ENCODE results near the gene SRRD. TPM values are rescaled to one million over a fixed set of nuclear protein-coding genes. Genes with fewer than 3 reads are reported as not detected.
"Not testable (repeated sequence)": the region's sequence is repeated elsewhere in the genome, so short reads cannot be mapped to it uniquely, and the experiment has no call there.

The SRRD gene, protein sequence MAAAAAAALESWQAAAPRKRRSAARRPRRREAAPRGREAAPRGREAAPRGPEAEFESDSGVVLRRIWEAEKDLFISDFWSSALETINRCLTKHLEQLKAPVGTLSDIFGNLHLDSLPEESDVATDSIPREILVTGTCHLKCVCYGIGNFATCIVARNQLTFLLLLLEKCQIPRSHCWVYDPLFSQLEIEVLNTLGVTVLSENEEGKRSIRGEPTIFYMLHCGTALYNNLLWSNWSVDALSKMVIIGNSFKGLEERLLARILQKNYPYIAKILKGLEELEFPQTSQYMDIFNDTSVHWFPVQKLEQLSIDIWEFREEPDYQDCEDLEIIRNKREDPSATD
- 26.4 and 32.0 TPM in 2 replicates for total RNA-seq

DNA sequence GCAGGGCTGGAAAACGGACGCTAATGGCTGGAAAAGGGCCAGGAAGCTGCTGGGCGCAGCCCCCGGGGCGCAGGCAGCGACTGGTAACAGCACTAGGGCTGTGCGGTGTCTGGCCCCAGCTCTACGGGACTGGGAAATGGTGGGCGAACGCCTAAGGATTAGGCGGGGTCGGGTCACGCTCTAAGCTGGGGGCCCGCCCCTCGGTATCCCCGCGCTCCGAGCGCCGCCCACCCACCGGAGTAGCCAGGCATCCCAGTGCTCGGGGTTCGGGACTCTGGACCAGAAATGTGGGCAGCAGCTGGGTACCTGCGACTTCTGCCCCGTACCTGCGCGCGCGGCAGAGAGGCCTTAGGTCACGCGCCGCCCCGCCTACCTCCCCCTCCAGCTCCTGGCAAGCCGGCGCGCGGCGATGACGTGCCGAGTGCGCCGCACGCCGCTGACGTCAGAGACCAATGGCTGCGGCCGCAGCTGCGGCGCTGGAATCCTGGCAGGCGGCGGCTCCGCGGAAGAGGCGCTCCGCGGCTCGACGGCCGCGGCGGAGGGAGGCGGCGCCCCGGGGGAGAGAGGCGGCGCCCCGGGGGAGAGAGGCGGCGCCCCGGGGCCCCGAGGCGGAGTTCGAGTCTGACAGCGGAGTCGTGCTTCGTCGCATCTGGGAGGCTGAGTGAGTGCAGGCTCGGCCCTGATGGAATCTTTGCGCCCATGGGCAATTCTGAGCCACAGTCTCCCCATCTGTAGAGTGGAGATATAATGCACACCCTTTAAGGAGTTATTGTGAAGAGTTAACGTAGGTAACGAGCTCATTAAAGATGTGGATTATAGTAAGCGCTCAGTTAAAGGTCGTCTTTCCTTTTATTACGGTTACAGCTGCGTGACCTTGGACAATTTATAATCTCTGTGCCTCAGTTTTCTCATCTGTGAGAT is at the start of gene SRRD, which contains the start of gene HPS4:
Gene SRRD, plus strand, starts transcription at position 439 of the 921 bp plus-strand sequence. Its CDS starts 14 bp downstream, at position 453.
Gene HPS4, minus strand, starts transcription at position 345 of the 921 bp plus-strand sequence. CDS start 2,021 bp downstream, outside the sequence.
- Mint-ChIP-seq H3K4me1 (peaks cover 67% of the 10 kb centered on the region), H3K4me3 (peak within 1 kb of the TSS; percentile 91), H3K36me3 (ENCODE audit: low read depth) (peaks cover 34% of the 10 kb centered on the region), H3K27ac (peak within 1 kb of the TSS; percentile 94), H3K9me3 (no peaks in the 10 kb centered on the region), H3K27me3 (no peaks in the 10 kb centered on the region)
- ChIA-PET POLR2A (interaction anchor here (0.6 to 4.0 kb wide), 24 partner anchors 10 to 1928 kb away, joined by 3 to 37 read pairs (median 5); partner anchors contain the start of genes PITPNB, SNRPD3 and TFIP11), CTCF (interaction anchor here (0.9 to 2.3 kb wide), 4 partner anchors 19 to 184 kb away, joined by 3 to 9 read pairs (median 4); no protein-coding TSS in a partner anchor)
- TF ChIP-seq, protein P1, sequence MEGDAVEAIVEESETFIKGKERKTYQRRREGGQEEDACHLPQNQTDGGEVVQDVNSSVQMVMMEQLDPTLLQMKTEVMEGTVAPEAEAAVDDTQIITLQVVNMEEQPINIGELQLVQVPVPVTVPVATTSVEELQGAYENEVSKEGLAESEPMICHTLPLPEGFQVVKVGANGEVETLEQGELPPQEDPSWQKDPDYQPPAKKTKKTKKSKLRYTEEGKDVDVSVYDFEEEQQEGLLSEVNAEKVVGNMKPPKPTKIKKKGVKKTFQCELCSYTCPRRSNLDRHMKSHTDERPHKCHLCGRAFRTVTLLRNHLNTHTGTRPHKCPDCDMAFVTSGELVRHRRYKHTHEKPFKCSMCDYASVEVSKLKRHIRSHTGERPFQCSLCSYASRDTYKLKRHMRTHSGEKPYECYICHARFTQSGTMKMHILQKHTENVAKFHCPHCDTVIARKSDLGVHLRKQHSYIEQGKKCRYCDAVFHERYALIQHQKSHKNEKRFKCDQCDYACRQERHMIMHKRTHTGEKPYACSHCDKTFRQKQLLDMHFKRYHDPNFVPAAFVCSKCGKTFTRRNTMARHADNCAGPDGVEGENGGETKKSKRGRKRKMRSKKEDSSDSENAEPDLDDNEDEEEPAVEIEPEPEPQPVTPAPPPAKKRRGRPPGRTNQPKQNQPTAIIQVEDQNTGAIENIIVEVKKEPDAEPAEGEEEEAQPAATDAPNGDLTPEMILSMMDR (IDR thresholded peaks at IDR 0.05) = no peak
- ATAC-seq (ENCODE audit: low read depth) (peak; percentile 80), DNase-seq (peak; percentile 98)
- intact Hi-C loops (cut with micrococcal nuclease) = loop anchor here (1.0 to 5.0 kb wide), 4 partner anchors 29 to 1319 kb away; partner anchors contain the start of genes ASPHD2, MN1 and TFIP11

DNA sequence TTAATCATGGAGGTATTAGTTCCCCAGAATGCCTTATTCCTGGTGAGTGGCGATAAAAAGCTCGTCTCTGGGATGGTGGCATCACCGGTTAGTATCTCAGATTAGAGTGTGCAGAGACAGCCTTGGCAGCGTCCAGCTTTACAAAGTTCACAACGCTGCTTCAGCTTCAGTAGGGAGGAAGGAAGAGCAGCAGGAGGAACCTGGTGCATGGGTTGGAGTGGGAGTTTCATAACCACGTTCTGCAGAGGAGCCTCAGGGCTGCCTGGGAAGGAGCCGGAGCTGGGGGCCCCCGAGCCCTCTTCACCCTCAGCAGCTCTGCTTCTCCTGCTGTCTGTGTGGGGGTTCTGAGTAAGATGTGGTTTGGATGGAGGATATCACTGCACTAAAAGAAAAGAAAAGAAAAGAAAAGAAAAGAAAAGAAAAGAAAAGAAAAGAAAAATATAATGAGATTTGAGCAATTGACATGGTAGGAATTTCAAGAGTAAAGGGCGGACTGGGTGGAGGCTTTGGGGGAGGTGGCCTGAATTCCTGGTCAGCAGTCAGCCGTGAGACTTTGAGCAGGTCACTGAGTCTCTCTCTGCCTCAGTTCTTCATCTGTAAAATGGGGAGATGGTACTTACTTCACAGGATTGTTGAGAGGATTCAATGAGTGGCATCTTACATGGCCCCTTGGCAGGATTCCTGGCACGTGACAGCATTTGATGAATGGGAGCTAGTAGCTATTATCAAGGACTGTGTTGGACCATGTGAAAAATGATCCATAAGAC is 48.2 kb upstream of the SRRD start:
- H3K4me1 Mint-ChIP-seq = peaks cover 58% of the 10 kb centered on the region
- no peak overlapping the region for H3K27ac Mint-ChIP-seq
- TF ChIP-seq, protein P1 (IDR thresholded peaks at IDR 0.05) = no peak
- ATAC-seq (ENCODE audit: low read depth) (no peak), DNase-seq (no peak)
- ChIA-PET CTCF (interaction anchor here (0.5 to 1.0 kb wide), 2 partner anchors 25 to 41 kb away, joined by 3 to 4 read pairs; no protein-coding TSS in a partner anchor), POLR2A (no interaction called here)
- H3K36me3 Mint-ChIP-seq (ENCODE audit: low read depth) = peaks cover 55% of the 10 kb centered on the region
- no peaks in the 10 kb centered on the region for H3K9me3 Mint-ChIP-seq
- intact Hi-C loops (cut with micrococcal nuclease) = no loop called here
- no peaks in the 10 kb centered on the region for H3K27me3 Mint-ChIP-seq
- H3K4me3 Mint-ChIP-seq = no peak overlapping the region

DNA sequence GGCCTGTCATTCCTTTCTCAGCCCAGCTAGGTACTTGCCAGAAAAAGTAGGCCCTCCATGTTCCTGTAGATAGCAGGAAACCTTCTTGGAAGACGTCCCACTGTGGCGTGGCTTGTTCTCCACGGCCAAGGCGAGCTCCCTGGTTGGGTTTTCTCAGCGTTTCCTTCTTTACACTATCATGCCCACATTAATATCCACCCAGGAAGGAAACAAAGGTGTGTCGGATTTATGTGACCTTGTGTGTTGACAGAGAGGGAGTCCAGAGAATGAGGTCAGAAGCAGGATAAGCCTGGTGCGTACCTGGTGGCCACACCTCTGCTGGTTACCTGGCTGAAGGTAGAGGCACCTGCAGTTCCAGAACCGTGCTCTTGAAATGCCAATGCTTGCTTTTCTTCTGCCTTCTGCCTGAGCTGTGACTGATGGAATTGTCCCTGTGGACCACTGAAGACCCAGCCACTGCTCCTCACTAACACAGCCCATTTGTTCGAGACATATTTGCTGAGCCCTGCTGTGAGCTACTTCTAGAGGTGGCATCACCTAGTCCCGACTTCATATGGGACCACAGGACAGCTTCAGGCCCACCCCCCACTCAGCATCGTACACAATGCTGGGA is 46.7 kb upstream of the SRRD start:
- ChIA-PET POLR2A (no interaction called here), CTCF (no interaction called here)
- peaks cover 50% of the 10 kb centered on the region for H3K4me1 Mint-ChIP-seq
- ATAC-seq (ENCODE audit: low read depth) (no peak), DNase-seq (no peak)
- no peak overlapping the region for H3K27ac Mint-ChIP-seq
- peaks cover 53% of the 10 kb centered on the region for H3K36me3 Mint-ChIP-seq (ENCODE audit: low read depth)
- intact Hi-C loops (cut with micrococcal nuclease) = no loop called here
- H3K4me3 Mint-ChIP-seq = no peak overlapping the region
- no peaks in the 10 kb centered on the region for H3K27me3 Mint-ChIP-seq
- TF ChIP-seq, protein P1 (IDR thresholded peaks at IDR 0.05) = no peak
- H3K9me3 Mint-ChIP-seq = no peaks in the 10 kb centered on the region

DNA sequence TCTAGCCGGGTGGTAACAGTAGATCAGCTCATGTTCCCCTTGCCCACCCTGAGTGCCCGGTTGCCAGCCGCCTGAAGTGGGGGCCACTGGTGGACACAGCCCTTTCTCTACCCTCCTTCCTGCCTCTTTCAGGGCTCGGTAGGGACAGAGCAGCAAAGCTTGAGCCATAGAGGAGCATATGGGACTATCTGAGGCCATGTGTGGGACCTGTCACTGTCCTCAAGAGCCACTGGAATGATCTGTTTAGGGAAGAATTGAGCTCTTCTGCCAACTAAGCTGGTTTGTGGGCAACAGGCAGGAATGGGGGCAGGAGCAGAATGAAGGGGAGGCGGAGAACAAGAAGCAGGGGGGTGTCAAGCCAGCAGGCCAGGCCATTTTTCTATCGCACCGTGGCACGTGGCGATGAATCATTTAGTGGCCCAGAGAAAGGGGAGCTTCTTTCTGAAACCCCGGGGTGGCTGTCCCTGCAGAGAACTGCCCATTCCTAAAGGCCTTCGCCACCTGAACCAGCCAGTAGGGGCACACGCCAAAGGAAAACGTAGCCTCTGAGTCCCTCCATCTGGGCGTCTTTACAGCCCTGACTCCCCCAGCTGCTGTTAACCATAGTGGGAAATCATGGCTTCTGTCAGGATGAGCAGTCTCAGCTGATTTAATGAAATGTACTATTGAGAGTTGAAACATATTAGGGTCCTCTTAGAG is 45.8 kb upstream of the SRRD start:
- intact Hi-C loops (cut with micrococcal nuclease) = no loop called here
- ChIA-PET CTCF (interaction anchor here (0.7 kb wide), 1 partner anchor 22 kb away, joined by 3 read pairs; no protein-coding TSS in a partner anchor), POLR2A (no interaction called here)
- no peak overlapping the region for H3K27ac Mint-ChIP-seq
- ATAC-seq (ENCODE audit: low read depth) (no peak), DNase-seq (no peak)
- H3K9me3 Mint-ChIP-seq = no peaks in the 10 kb centered on the region
- H3K27me3 Mint-ChIP-seq = no peaks in the 10 kb centered on the region
- H3K4me1 Mint-ChIP-seq = peaks cover 50% of the 10 kb centered on the region
- TF ChIP-seq, protein P1 (IDR thresholded peaks at IDR 0.05) = no peak
- no peak overlapping the region for H3K4me3 Mint-ChIP-seq
- H3K36me3 Mint-ChIP-seq (ENCODE audit: low read depth) = peaks cover 58% of the 10 kb centered on the region

DNA sequence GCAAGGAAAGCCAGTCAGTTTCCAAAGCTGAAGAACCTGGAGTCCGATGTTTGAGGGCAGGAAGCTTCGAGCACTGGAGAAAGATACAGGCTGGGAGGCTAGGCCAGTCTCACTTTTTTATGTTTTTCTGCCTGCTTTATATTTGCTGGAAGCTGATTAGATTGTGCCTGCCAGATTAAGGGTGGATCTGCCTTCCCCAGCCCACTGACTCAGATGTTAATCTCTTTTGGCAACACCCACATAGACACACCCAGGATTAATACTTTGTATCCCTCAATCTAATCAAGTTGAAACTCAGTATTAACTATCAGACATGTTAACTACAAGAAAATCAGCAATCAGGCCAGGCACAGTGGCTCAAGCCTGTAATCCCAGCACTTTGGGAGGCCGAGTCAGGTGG is 44.9 kb upstream of the SRRD start:
- ATAC-seq (ENCODE audit: low read depth); intact Hi-C loops (cut with micrococcal nuclease); POLR2A ChIA-PET; H3K9me3 Mint-ChIP-seq; H3K27me3 Mint-ChIP-seq; DNase-seq; H3K27ac Mint-ChIP-seq; H3K4me3 Mint-ChIP-seq: not testable (repeated sequence)
- CTCF ChIA-PET = interaction anchor here (1.6 kb wide), 1 partner anchor 21 kb away, joined by 3 read pairs; no protein-coding TSS in a partner anchor
- Mint-ChIP-seq H3K4me1 (peaks cover 40% of the 10 kb centered on the region), H3K36me3 (ENCODE audit: low read depth) (peaks cover 59% of the 10 kb centered on the region)

Measured in activated B cell treated with CpG ODN at 0.5 μM for 24 hours (primary cell).